HG03378 (cell line): ENCODE data around the gene OSBPL7.
"Not testable (repeated sequence)": the region's sequence is repeated elsewhere in the genome, so short reads cannot be mapped to it uniquely, and the experiment has no call there.

Experiments
- ATAC-seq: cut with Tn5 transposase; IDR thresholded peaks from one replicate; pipeline ENCODE4 v1.9.1; 2021; ENCODE audit warnings: mild to moderate bottlenecking, moderate library complexity; ENCODE audit not compliant: unreplicated experiment

OSBPL7 gene

GRCh38 chr17:47774987-47775580 lies 46.5 kb downstream of the OSBPL7 start:
- no peak for ATAC-seq

DNA sequence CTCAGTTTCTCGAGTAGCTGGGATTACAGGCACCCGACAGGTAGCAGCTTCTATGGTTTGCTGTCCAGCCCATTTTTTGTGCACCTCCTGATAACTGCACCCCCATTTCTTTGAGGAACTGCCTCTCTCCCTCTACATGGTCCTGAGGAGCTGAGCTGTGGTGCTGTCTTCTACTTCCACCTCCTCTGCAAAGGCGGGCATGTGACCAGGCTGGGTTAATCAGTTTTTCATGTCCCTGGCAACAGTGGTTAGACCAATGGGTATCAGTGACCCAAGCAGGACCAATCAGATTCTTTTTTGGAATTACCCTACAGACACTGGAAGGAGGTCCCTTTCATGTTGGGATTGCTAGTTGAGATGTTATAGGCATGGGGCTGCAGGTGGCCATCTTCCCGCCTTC lies 47.3 kb downstream of the OSBPL7 start:
- no peak for ATAC-seq

GRCh38 chr17:47773649-47774048 lies 47.9 kb downstream of the OSBPL7 start:
- not testable (repeated sequence) for ATAC-seq

DNA sequence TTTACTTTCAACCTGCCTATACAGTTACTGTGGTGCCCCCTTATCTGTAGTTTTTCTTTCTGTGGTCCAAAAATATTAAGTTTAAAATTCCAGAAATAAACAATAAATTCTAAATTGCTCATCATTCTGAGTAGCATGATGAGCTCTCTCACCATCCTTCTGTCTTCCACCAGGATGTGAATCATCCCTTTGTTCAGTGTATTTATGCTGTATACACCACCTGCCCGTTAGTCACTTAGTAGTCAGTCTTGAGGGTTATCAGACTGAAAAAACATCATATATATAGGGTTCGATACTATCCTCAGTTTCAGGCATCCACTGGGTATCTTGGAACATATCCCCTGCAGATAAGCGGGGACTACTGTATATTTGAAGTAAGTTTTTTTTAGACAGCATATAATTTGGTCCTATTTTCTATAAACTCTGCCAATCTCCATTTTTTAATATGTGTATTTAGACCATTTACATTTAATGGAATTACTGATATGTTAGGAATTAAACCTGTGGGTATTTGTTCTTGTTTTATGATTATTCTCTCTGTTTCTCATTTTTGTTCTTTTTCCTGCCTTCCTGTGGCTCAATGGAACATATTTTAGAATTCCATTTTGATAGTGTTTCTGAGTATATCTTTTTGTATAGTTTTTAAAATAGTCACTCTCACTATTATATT lies 57.5 kb downstream of the OSBPL7 start:
- ATAC-seq = no peak

GRCh38 chr17:47762728-47763127 lies 58.9 kb downstream of the OSBPL7 start:
- no peak for ATAC-seq

DNA sequence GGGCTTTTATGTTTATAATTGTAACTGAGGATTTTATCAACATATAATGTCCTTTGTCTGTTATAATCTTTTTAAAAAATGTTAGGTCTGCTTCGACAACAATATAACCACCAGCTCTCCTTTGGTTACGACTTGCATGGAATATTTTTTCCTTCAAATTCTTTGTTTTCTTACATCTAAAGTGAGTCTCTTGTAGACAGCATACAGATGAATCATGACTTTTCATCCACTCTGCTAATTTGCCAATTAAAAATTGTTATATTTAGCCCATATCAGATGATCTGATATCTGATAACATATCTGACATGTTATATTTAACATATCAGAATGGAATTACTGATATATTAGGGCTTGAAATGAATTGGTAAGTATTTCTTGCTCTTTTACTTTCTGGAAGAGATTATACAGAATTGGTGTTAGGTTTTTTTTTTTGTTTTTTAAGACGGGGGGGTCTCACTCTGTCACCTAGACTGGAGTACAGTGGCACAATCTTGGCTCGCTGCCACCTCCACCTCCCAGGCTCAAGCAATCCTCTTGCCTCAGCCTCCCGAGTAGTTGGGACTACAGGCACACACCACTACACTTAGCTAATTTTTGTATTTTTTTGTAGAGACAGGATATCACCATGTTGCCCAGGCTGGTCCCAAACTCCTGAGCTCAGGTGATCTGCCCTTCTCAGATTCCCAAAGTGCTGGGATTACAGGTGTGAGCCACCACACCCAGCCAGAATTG lies 61.0 kb downstream of the OSBPL7 start:
- ATAC-seq = no peak

GRCh38 chr17:47757386-47757785 lies 64.2 kb downstream of the OSBPL7 start:
- ATAC-seq = no peak
